Gastrocnemius medialis (tissue), 4 donors: ENCODE results near the gene CLEC2L. TPM values are rescaled to one million over a fixed set of nuclear protein-coding genes. Genes with fewer than 3 reads are reported as not detected.

ENCODE experiments used
- ATAC-seq, 2 donors: fragments of 150-250 bp; one replicate each; pipeline ENCODE4 v1.9.1; 2016
- DNase-seq, 2 donors: peaks; one replicate each; pipeline ENCODE4 v3.0.0-alpha.2; 2019
- H3K27ac ChIP-seq, 4 donors: fragments of 200-600 bp; sonication (generic); 1 replicate in 1 of 4; 2 replicates in 3 of 4; pipeline ENCODE4 v1.5.1; 2016 to 2018; ENCODE audit warnings: mild to moderate bottlenecking in 2 of 4, moderate library complexity in 1 of 4
- H3K27me3 ChIP-seq, 3 donors: fragments of 200-600 bp; sonication (generic) in 2 of 3; 1 replicate in 1 of 3; 2 replicates in 2 of 3; pipeline versions ENCODE4 v1.5.1 to v1.6.0; 2016 to 2019; ENCODE audit warnings: mild to moderate bottlenecking in 1 of 3, moderate library complexity in 1 of 3
- H3K36me3 ChIP-seq, 2 donors: fragments of 200-600 bp; sonication (generic) in 1 of 2; one replicate each; pipeline ENCODE4 v1.5.1; 2017 to 2018
- H3K4me1 ChIP-seq, 2 donors: fragments of 200-600 bp; sonication (generic) in 1 of 2; one replicate each; pipeline ENCODE4 v1.5.1; 2016 to 2017; ENCODE audit warnings: mild to moderate bottlenecking in 2 of 2
- H3K4me3 ChIP-seq, 4 donors: fragments of 200-600 bp; sonication (generic) in 3 of 4; 1 replicate in 1 of 4; 2 replicates in 3 of 4; pipeline ENCODE4 v1.5.1; 2016 to 2019; ENCODE audit warnings: mild to moderate bottlenecking in 2 of 4
- H3K9me3 ChIP-seq, 3 donors: fragments of 200-600 bp; sonication (generic) in 2 of 3; 1 replicate in 1 of 3; 2 replicates in 2 of 3; pipeline ENCODE4 v1.5.1; 2016 to 2019
- CTCF ChIP-seq, 5 experiments: fragments of 450-650 bp in 3 of 5; fragments of 200-600 bp in 2 of 5; sonication (generic) in 2 of 5; IDR thresholded peaks in 4 of 5; conservative IDR thresholded peaks in 1 of 5; 1 replicate in 4 of 5; 2 replicates in 1 of 5; pipeline ENCODE4 v1.5.1; 2016 to 2019; ENCODE audit warnings: antibody characterized with exemption in 5 of 5, mild to moderate bottlenecking in 3 of 5, moderate library complexity in 3 of 5
- POLR2A ChIP-seq, 2 donors: fragments of 450-650 bp; IDR thresholded peaks; one replicate each; pipeline ENCODE4 v1.6.1; 2017; ENCODE audit warnings: antibody characterized with exemption in 2 of 2, mild to moderate bottlenecking in 2 of 2, moderate library complexity in 2 of 2
- in situ Hi-C, 4 donors: fragments of 200-750 bp; cut with MboI; loops; one replicate each; pipeline versions ENCODE4 v1.15.0 to v1.8.0; 2017; ENCODE audit warnings: low sequenced_read_pairs in 4 of 4
- intact Hi-C: fragments of 100-400 bp; cut with DNase I; formaldehyde crosslinking; loops from one replicate; pipeline ENCODE4 v1.15.1; 2023; ENCODE audit warnings: low total_unique reads
- total RNA-seq, 4 donors: library from RNA; depleted of rRNA; stranded (reverse); fragments of >200 nt; gene quantifications; one replicate each; pipeline versions ENCODE4 v1.1.0 to v1.2.3, GENCODE V29; 2016

CLEC2L gene
- total RNA-seq, 4 donors from 2014 or later: 0.18 TPM; not detected in 3

DNA sequence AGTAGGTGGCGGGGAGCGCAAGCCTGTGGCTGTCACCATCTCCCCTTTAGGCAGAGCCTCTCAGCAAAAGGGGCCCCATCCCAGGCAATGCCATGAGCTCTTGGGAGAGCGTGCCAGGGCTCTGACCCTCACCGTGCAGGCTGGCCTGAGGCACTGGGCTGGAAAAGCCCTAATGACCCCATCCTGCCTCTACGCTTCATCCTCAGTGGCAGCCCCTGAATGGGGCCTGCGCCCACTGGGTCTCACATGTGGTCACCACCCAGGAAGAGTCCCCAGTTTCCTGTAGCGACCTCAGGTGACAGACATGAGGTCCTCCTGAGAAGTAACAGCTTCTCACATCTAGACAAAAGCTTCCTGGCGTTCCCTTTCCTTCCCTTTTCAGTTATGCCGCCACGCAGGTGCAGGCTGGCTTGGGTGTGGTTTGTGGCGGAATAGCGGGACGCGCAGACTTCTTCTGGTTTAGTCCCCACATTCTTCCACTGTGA, 59.2 kb downstream of the CLEC2L start:
- Histone ChIP-seq H3K27me3 (no peaks in the 10 kb centered on the region), H3K9me3 (no peaks in the 10 kb centered on the region), H3K36me3 (peaks cover 3 to 77% of the 10 kb centered on the region in 2 donors), H3K4me1 (no peaks in the 10 kb centered on the region), H3K27ac (no peak overlapping the region), H3K4me3 (no peak overlapping the region)
- no peak for TF ChIP-seq CTCF (IDR thresholded peaks at IDR 0.05 in 4 of 5, conservative IDR thresholded peaks at IDR 0.05 in 1 of 5)
- no peak for TF ChIP-seq POLR2A (IDR thresholded peaks at IDR 0.05)
- intact Hi-C loops: no loop called here
- in situ Hi-C loops: no loop called here
- DNase-seq: no peak
- ATAC-seq: no peak

DNA sequence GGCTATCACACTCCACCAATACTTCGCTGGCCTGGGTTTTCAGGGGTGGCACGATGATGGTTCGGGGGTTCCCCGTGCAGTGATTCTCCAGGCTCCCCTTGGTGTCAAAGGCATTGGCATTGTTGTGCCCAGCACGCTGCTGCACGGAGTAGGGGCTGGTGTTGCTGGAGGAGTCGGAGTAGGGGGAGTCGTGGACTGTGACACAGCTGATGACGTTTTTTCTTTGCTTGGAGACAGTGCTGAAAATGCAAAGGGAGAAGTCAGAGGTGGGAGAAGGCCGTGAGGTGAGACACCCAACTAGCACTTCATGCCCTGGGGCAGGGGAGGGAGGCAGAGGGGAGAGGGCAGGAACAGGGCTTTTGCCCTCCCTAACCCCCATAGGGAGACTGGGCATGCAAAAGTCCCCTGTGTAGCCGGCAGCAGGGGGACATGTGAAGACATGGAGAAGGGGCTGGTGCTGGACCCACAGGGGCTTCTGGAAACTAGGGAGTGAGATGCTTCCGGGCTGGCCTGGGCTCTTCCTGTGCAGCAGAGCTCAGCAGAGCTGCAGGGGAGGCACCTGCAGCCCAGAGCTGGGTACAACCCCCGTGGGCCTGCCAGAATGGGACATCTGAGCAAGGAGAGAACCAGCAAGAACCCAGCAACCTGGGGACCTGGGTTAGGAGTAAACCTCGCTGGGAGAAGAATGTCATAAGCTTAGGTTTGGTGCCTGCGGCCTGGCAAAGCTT, 60.5 kb downstream of the CLEC2L start:
- intact Hi-C loops: no loop called here
- no peaks in the 10 kb centered on the region for H3K9me3 ChIP-seq
- no peak overlapping the region for H3K4me3 ChIP-seq
- in situ Hi-C loops: no loop called here
- peaks cover 5 to 7% of the 10 kb centered on the region in 2 donors for H3K4me1 ChIP-seq
- no peak overlapping the region for H3K27ac ChIP-seq
- H3K36me3 ChIP-seq: peaks cover 3 to 71% of the 10 kb centered on the region in 2 donors
- TF ChIP-seq CTCF (IDR thresholded peaks at IDR 0.05 in 4 of 5, conservative IDR thresholded peaks at IDR 0.05 in 1 of 5) (no peak), POLR2A (IDR thresholded peaks at IDR 0.05) (no peak)
- no peak for ATAC-seq
- no peak for DNase-seq
- H3K27me3 ChIP-seq: no peaks in the 10 kb centered on the region

DNA sequence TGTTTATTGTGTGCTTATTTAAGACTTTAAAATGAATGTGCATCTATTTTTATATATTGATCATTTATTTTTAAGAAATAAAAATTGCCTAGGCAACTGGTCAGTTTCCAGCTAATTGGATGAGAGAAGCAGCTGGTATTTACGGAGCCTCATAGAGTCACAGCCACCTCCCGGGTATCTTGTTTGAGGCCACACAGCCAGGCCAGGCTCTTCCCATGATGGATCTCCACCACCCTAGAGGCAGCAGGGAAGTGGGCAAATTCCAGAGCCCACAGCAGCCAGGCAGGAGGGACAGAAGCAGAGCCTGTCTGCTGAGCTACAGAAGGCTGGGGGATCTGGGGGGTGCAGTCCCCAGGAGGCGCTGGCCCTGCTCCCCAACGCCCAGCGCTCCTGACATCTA, 61.6 kb downstream of the CLEC2L start:
- no peak for DNase-seq

GRCh38 chr7:139586286-139586685, 62.8 kb downstream of the CLEC2L start:
- DNase-seq (no peak), ATAC-seq (no peak)
- TF ChIP-seq POLR2A (IDR thresholded peaks at IDR 0.05) (no peak), CTCF (IDR thresholded peaks at IDR 0.05 in 4 of 5, conservative IDR thresholded peaks at IDR 0.05 in 1 of 5) (no peak)
- intact Hi-C loops (no loop called here), in situ Hi-C loops (no loop called here)
- Histone ChIP-seq H3K27ac (no peak overlapping the region), H3K27me3 (no peaks in the 10 kb centered on the region), H3K4me1 (peaks cover 7% of the 10 kb centered on the region in 2 donors), H3K4me3 (no peak overlapping the region), H3K9me3 (no peaks in the 10 kb centered on the region), H3K36me3 (peaks cover 3 to 60% of the 10 kb centered on the region in 2 donors)

More for the DNA sequence above, 61.6 kb downstream of the CLEC2L start:
- in situ Hi-C loops: no loop called here
- intact Hi-C loops: no loop called here
- Histone ChIP-seq H3K4me1 (peaks cover 7% of the 10 kb centered on the region in 2 donors), H3K27me3 (no peaks in the 10 kb centered on the region), H3K9me3 (no peaks in the 10 kb centered on the region), H3K27ac (no peak overlapping the region), H3K36me3 (peaks cover 3 to 62% of the 10 kb centered on the region in 2 donors), H3K4me3 (no peak overlapping the region)
- no peak for ATAC-seq
- TF ChIP-seq POLR2A (IDR thresholded peaks at IDR 0.05) (no peak), CTCF (IDR thresholded peaks at IDR 0.05 in 4 of 5, conservative IDR thresholded peaks at IDR 0.05 in 1 of 5) (no peak)
